Dendritic cell treated with granulocyte-macrophage colony-stimulating factor and Interleukin-4, amounts not matched to agents 40 ng/mL and 50 ng/mL, for 4 days (primary cell): Measurements from ENCODE around the gene RPL13.

ENCODE experiments used
- H3K27ac Mint-ChIP-seq: one replicate; pipeline ENCODE4 v1.8.0; 2022; ENCODE audit warnings: mild to moderate bottlenecking, mixed read lengths
- H3K27me3 Mint-ChIP-seq: one replicate; pipeline ENCODE4 v1.8.0; 2022; ENCODE audit warnings: mild to moderate bottlenecking, mixed read lengths
- H3K36me3 Mint-ChIP-seq: one replicate; pipeline ENCODE4 v1.8.0; 2022; ENCODE audit warnings: low read depth, mixed read lengths
- H3K4me1 Mint-ChIP-seq: one replicate; pipeline ENCODE4 v1.8.0; 2022; ENCODE audit warnings: low read depth, mixed read lengths
- H3K4me3 Mint-ChIP-seq: one replicate; pipeline ENCODE4 v1.8.0; 2022; ENCODE audit warnings: mild to moderate bottlenecking, moderate library complexity, mixed read lengths
- H3K9me3 Mint-ChIP-seq: one replicate; pipeline ENCODE4 v1.8.0; 2022; ENCODE audit warnings: mixed read lengths
- intact Hi-C: fragments of 100-400 bp; cut with micrococcal nuclease; formaldehyde crosslinking; loops from one replicate; pipeline ENCODE4 v1.15.0; 2022

RPL13 gene

GRCh38 chr16:89536886-89537548 lies 23.5 kb upstream of the RPL13 start:
- Mint-ChIP-seq H3K9me3 (no peaks in the 10 kb centered on the region), H3K27me3 (no peaks in the 10 kb centered on the region), H3K36me3 (peaks cover 90% of the 10 kb centered on the region), H3K27ac (no peak overlapping the region), H3K4me3 (no peak overlapping the region), H3K4me1 (peaks cover 25% of the 10 kb centered on the region)
- intact Hi-C loops, result no loop called here

- H3K27me3 Mint-ChIP-seq, result no peaks in the 10 kb centered on the region
- intact Hi-C loops, result no loop called here
- no peaks in the 10 kb centered on the region for H3K9me3 Mint-ChIP-seq
- H3K4me3 Mint-ChIP-seq, result no peak overlapping the region
- peaks cover 25% of the 10 kb centered on the region for H3K4me1 Mint-ChIP-seq
- H3K36me3 Mint-ChIP-seq, result peaks cover 90% of the 10 kb centered on the region
- no peak overlapping the region for H3K27ac Mint-ChIP-seq
These were observed 22.9 kb upstream of the RPL13 start for GRCh38 chr16:89537549-89537925.

GRCh38 chr16:89538286-89538685 lies 22.2 kb upstream of the RPL13 start:
- no peak overlapping the region for H3K4me3 Mint-ChIP-seq
- intact Hi-C loops, result no loop called here
- no peaks in the 10 kb centered on the region for H3K9me3 Mint-ChIP-seq
- H3K27ac Mint-ChIP-seq, result no peak overlapping the region
- H3K27me3 Mint-ChIP-seq, result no peaks in the 10 kb centered on the region
- peaks cover 22% of the 10 kb centered on the region for H3K4me1 Mint-ChIP-seq
- H3K36me3 Mint-ChIP-seq, result peaks cover 90% of the 10 kb centered on the region

- Mint-ChIP-seq H3K9me3 (no peaks in the 10 kb centered on the region), H3K27me3 (no peaks in the 10 kb centered on the region), H3K4me3 (no peak overlapping the region), H3K27ac (no peak overlapping the region), H3K36me3 (peaks cover 86% of the 10 kb centered on the region), H3K4me1 (no peaks in the 10 kb centered on the region)
- intact Hi-C loops, result no loop called here
These were observed 19.9 kb upstream of the RPL13 start for GRCh38 chr16:89540557-89540956.

GRCh38 chr16:89541792-89542191 lies 18.7 kb upstream of the RPL13 start:
- H3K36me3 Mint-ChIP-seq, result peaks cover 87% of the 10 kb centered on the region
- intact Hi-C loops, result no loop called here
- no peaks in the 10 kb centered on the region for H3K27me3 Mint-ChIP-seq
- no peak overlapping the region for H3K27ac Mint-ChIP-seq
- H3K4me1 Mint-ChIP-seq, result no peaks in the 10 kb centered on the region
- no peaks in the 10 kb centered on the region for H3K9me3 Mint-ChIP-seq
- no peak overlapping the region for H3K4me3 Mint-ChIP-seq

GRCh38 chr16:89544113-89544512 lies 16.4 kb upstream of the RPL13 start:
- Mint-ChIP-seq H3K27me3 (no peaks in the 10 kb centered on the region), H3K9me3 (no peaks in the 10 kb centered on the region), H3K4me1 (no peaks in the 10 kb centered on the region), H3K36me3 (peaks cover 89% of the 10 kb centered on the region), H3K4me3 (no peak overlapping the region), H3K27ac (no peak overlapping the region)
- intact Hi-C loops, result no loop called here

GRCh38 chr16:89544713-89545043 lies 15.8 kb upstream of the RPL13 start:
- Mint-ChIP-seq H3K4me3 (no peak overlapping the region), H3K36me3 (peaks cover 94% of the 10 kb centered on the region), H3K4me1 (no peaks in the 10 kb centered on the region), H3K27me3 (no peaks in the 10 kb centered on the region), H3K9me3 (no peaks in the 10 kb centered on the region), H3K27ac (no peak overlapping the region)
- intact Hi-C loops, result no loop called here

GRCh38 chr16:89545044-89545830 lies 15.2 kb upstream of the RPL13 start:
- H3K27ac Mint-ChIP-seq, result no peak overlapping the region
- no peaks in the 10 kb centered on the region for H3K9me3 Mint-ChIP-seq
- H3K36me3 Mint-ChIP-seq, result peaks cover 94% of the 10 kb centered on the region
- H3K27me3 Mint-ChIP-seq, result no peaks in the 10 kb centered on the region
- no peak overlapping the region for H3K4me3 Mint-ChIP-seq
- no peaks in the 10 kb centered on the region for H3K4me1 Mint-ChIP-seq
- intact Hi-C loops, result no loop called here

- no peak overlapping the region for H3K4me3 Mint-ChIP-seq
- no peak overlapping the region for H3K27ac Mint-ChIP-seq
- H3K27me3 Mint-ChIP-seq, result no peaks in the 10 kb centered on the region
- peaks cover 94% of the 10 kb centered on the region for H3K36me3 Mint-ChIP-seq
- H3K9me3 Mint-ChIP-seq, result no peaks in the 10 kb centered on the region
- intact Hi-C loops, result no loop called here
- no peaks in the 10 kb centered on the region for H3K4me1 Mint-ChIP-seq
These were observed 14.5 kb upstream of the RPL13 start for GRCh38 chr16:89545831-89546574.

GRCh38 chr16:89546781-89547180 lies 13.7 kb upstream of the RPL13 start:
- intact Hi-C loops, result no loop called here
- Mint-ChIP-seq H3K4me1 (no peaks in the 10 kb centered on the region), H3K27ac (no peak overlapping the region), H3K36me3 (peaks cover 94% of the 10 kb centered on the region), H3K4me3 (no peak overlapping the region), H3K9me3 (no peaks in the 10 kb centered on the region), H3K27me3 (no peaks in the 10 kb centered on the region)

- Mint-ChIP-seq H3K36me3 (peaks cover 94% of the 10 kb centered on the region), H3K4me3 (no peak overlapping the region), H3K27ac (no peak overlapping the region), H3K27me3 (no peaks in the 10 kb centered on the region), H3K9me3 (no peaks in the 10 kb centered on the region), H3K4me1 (no peaks in the 10 kb centered on the region)
- intact Hi-C loops, result no loop called here
These were observed 13.2 kb upstream of the RPL13 start for GRCh38 chr16:89547291-89547690.

- Mint-ChIP-seq H3K36me3 (peaks cover 94% of the 10 kb centered on the region), H3K27ac (no peak overlapping the region), H3K4me1 (no peaks in the 10 kb centered on the region), H3K27me3 (no peaks in the 10 kb centered on the region), H3K9me3 (no peaks in the 10 kb centered on the region), H3K4me3 (no peak overlapping the region)
- intact Hi-C loops, result no loop called here
These were observed 12.6 kb upstream of the RPL13 start for GRCh38 chr16:89547860-89548259.

GRCh38 chr16:89548344-89549006 lies 12.0 kb upstream of the RPL13 start:
- H3K27me3 Mint-ChIP-seq, result no peaks in the 10 kb centered on the region
- intact Hi-C loops, result no loop called here
- H3K4me3 Mint-ChIP-seq, result no peak overlapping the region
- peaks cover 94% of the 10 kb centered on the region for H3K36me3 Mint-ChIP-seq
- H3K27ac Mint-ChIP-seq, result no peak overlapping the region
- no peaks in the 10 kb centered on the region for H3K9me3 Mint-ChIP-seq
- no peaks in the 10 kb centered on the region for H3K4me1 Mint-ChIP-seq
